ENCODE measurements around the gene TOR4A. TPM values are rescaled to one million over a fixed set of nuclear protein-coding genes. Genes with fewer than 3 reads are reported as not detected.

Gene TOR4A
- total and polyA plus RNA-seq, 9 of the 15 experiments (the other 6 are each of a cell fraction or from before 2014, with no cell fraction given): 3.9 to 49.2 (median 8.8) TPM

- POLR2A ChIA-PET: interaction anchor here (0.6 to 2.3 kb wide), 11 partner anchors 10 to 300 kb away, joined by 3 to 12 read pairs (median 4); partner anchors contain the start of genes MRPL41, TOR4A and TUBB4B
- WGBS (ENCODE audit: insufficient coverage, low coverage, missing lambda C conversion rate): 82% methylated on average over 24 of the region's 24 CpGs
- no peak overlapping the region for H3K4me2 ChIP-seq (ENCODE audit: insufficient read depth, low read length)
- intact Hi-C loops (cut with micrococcal nuclease): no loop called here
- DNase-seq (ENCODE audit: extremely low read depth in 1 of 4, low spot score in 3 of 4) (no peak), ATAC-seq (no peak), FAIRE-seq (no peak)
- no peak overlapping the region for H3K27ac ChIP-seq (ENCODE audit: extremely low read depth, low read depth, low read length)
- H2AFZ ChIP-seq (ENCODE audit: low read depth, low read length): no peak overlapping the region
- BruUV-seq (replicated peaks): no TSS peak
- CTCF ChIA-PET (ENCODE audit: low intra/inter-chr PET ratio): no interaction called here
- peaks cover 8% of the 10 kb centered on the region; the same call in 1 of the 3 replicates for H3K36me3 ChIP-seq (ENCODE audit: control insufficient read depth, insufficient read depth, low read length)
- H4K20me1 ChIP-seq (replicated peaks; ENCODE audit: control insufficient read depth, insufficient read depth, low read length): peaks cover 10% of the 10 kb centered on the region
- TF ChIP-seq ZNF263 (CRISPR knock-in tag; IDR thresholded peaks at IDR 0.05; ENCODE audit: borderline replicate concordance) (no peak), KDM5B (IDR thresholded peaks at IDR 0.05; ENCODE audit: insufficient replicate concordance, low read depth, low read length) (peak; percentile 28), CCNT2 (IDR thresholded peaks at IDR 0.05; ENCODE audit: borderline replicate concordance, extremely low read depth, insufficient read length, low read depth, low read length) (peak; percentile 10)
- H3K4me3 ChIP-seq: no peak overlapping the region
- H3K4me1 ChIP-seq (replicated peaks in 1 of 2; ENCODE audit: control insufficient read depth in 2 of 2, insufficient read depth in 2 of 2, low read length in 2 of 2): peaks cover 31 to 76% of the 10 kb centered on the region in 2 experiments
- in situ Hi-C loops (cut with MboI): no loop called here
- no peaks in the 10 kb centered on the region for H3K27me3 ChIP-seq (ENCODE audit: control insufficient read depth in 2 of 2, insufficient read depth in 2 of 2, low read length in 2 of 2)
- H3K9me1 ChIP-seq (ENCODE audit: control insufficient read depth, insufficient read depth, low read length): no peaks in the 10 kb centered on the region
- H3K9ac ChIP-seq (ENCODE audit: insufficient read depth in 1 of 2, low read depth in 2 of 2, low read length in 2 of 2): peak overlapping the region in 1 of 2 experiments; percentile 82; a peak in 2 of 4 replicates
- H3K79me2 ChIP-seq (ENCODE audit: control insufficient read depth, insufficient read depth, low read length): peaks cover 28% of the 10 kb centered on the region
- H3K9me3 ChIP-seq (replicated peaks; ENCODE audit: control insufficient read depth, insufficient read depth, low read depth, low read length): 0 out of 2 replicates have a peak, but pooled peaks cover 1% of the 10 kb centered on the region
Measured at GRCh38 chr9:137298401-137299202, 21.1 kb downstream of the TOR4A start.
